ENCODE data around the gene CLPSL1. TPM values are rescaled to one million over a fixed set of nuclear protein-coding genes. Genes with fewer than 3 reads are reported as not detected.

Gene CLPSL1
- total RNA-seq, 1 donor from 2014 or later: not detected

- intact Hi-C loops (cut with DNase I): no loop called here
- DNase-seq: no peak
- ATAC-seq (ENCODE audit: poor library complexity): peak; percentile 73
These were observed 26.2 kb upstream of the CLPSL1 start for GRCh38 chr6:35754452-35755277.

GRCh38 chr6:35755278-35755924, 25.4 kb upstream of the CLPSL1 start:
- ATAC-seq (ENCODE audit: poor library complexity): no peak
- no peak for DNase-seq
- intact Hi-C loops (cut with DNase I): no loop called here

- intact Hi-C loops (cut with DNase I): no loop called here
- ATAC-seq (ENCODE audit: poor library complexity): no peak
- no peak for DNase-seq
These were observed 23.2 kb upstream of the CLPSL1 start for GRCh38 chr6:35757456-35758123.

- intact Hi-C loops (cut with DNase I): no loop called here
- ATAC-seq (ENCODE audit: poor library complexity): no peak
- DNase-seq: no peak
These were observed 21.4 kb upstream of the CLPSL1 start for GRCh38 chr6:35759426-35759825.

GRCh38 chr6:35765739-35766138, 15.1 kb upstream of the CLPSL1 start:
- no peak for DNase-seq
- intact Hi-C loops (cut with DNase I): no loop called here
- no peak for ATAC-seq (ENCODE audit: poor library complexity)

- ATAC-seq (ENCODE audit: poor library complexity): no peak
- intact Hi-C loops (cut with DNase I): no loop called here
- no peak for DNase-seq
These were observed 11.6 kb upstream of the CLPSL1 start for GRCh38 chr6:35769211-35769610.

- no peak for ATAC-seq (ENCODE audit: poor library complexity)
These were observed 9.5 kb upstream of the CLPSL1 start for GRCh38 chr6:35771343-35771627.

GRCh38 chr6:35774116-35774794, 6.6 kb upstream of the CLPSL1 start:
- DNase-seq (no peak), ATAC-seq (ENCODE audit: poor library complexity) (no peak)
- intact Hi-C loops (cut with DNase I): no loop called here

More at GRCh38 chr6:35771343-35771627, 9.5 kb upstream of the CLPSL1 start:
- no peak for DNase-seq
- intact Hi-C loops (cut with DNase I): no loop called here

- no peak for DNase-seq
- ATAC-seq (ENCODE audit: poor library complexity): no peak
- intact Hi-C loops (cut with DNase I): no loop called here
These were observed 5.8 kb upstream of the CLPSL1 start for GRCh38 chr6:35775031-35775430.

- intact Hi-C loops (cut with DNase I): no loop called here
- DNase-seq (no peak), ATAC-seq (ENCODE audit: poor library complexity) (peak; percentile 22)
These were observed 4.2 kb upstream of the CLPSL1 start, which contains the start of gene CLPSL2 for GRCh38 chr6:35776364-35777215. Gene CLPSL2 (plus strand): TSS chr6:35776598. CDS start chr6:35776619, 21 bp downstream.

- no peak for ATAC-seq (ENCODE audit: poor library complexity)
- DNase-seq: no peak
- intact Hi-C loops (cut with DNase I): no loop called here
These were observed 3.3 kb upstream of the CLPSL1 start for GRCh38 chr6:35777356-35778102.

GRCh38 chr6:35778437-35778836, 2.4 kb upstream of the CLPSL1 start:
- ATAC-seq (ENCODE audit: poor library complexity): peak; percentile 48
- intact Hi-C loops (cut with DNase I): no loop called here
- DNase-seq: no peak

- DNase-seq (no peak), ATAC-seq (ENCODE audit: poor library complexity) (no peak)
- intact Hi-C loops (cut with DNase I): no loop called here
These were observed 471 bp downstream of the CLPSL1 start for GRCh38 chr6:35781290-35781689.

GRCh38 chr6:35782424-35782823, 1.6 kb downstream of the CLPSL1 start:
- intact Hi-C loops (cut with DNase I): no loop called here
- DNase-seq (no peak), ATAC-seq (ENCODE audit: poor library complexity) (no peak)

- DNase-seq: no peak
- intact Hi-C loops (cut with DNase I): no loop called here
- ATAC-seq (ENCODE audit: poor library complexity): no peak
These were observed 3.4 kb downstream of the CLPSL1 start for GRCh38 chr6:35784200-35784599.

GRCh38 chr6:35786272-35786671, 5.5 kb downstream of the CLPSL1 start:
- intact Hi-C loops (cut with DNase I): no loop called here
- DNase-seq: no peak
- no peak for ATAC-seq (ENCODE audit: poor library complexity)

GRCh38 chr6:35786810-35787209, 6.0 kb downstream of the CLPSL1 start:
- DNase-seq: no peak
- intact Hi-C loops (cut with DNase I): no loop called here
- no peak for ATAC-seq (ENCODE audit: poor library complexity)

Measured in Right ventricle myocardium superior (tissue), 1 donor.